T47D (cell line): ENCODE results near the gene EFCAB13.

Experiments used
- DNase-seq, 2 experiments: peaks; one replicate each; pipeline versions ENCODE4 v3.0.0 to v3.0.0-alpha.2; 2011 to 2012; ENCODE audit warnings: low read depth in 1 of 2, low spot score in 1 of 2
- JUND ChIP-seq: IDR thresholded peaks from 2 replicates; pipeline ENCODE4 v1.6.1; 2012; ENCODE audit warnings: low read depth
- in situ Hi-C: cut with HindIII; loops from 2 replicates; pipeline ENCODE4 v1.10.0; 2016; ENCODE audit warnings: low sequenced_read_pairs, low pct_unique_long_range_greater_than_20kb

EFCAB13 gene

GRCh38 chr17:47318197-47318918 is 5.4 kb upstream of the EFCAB13 start:
- peak in 1 of 2 experiments; percentile 28 for DNase-seq
- no peak for TF ChIP-seq JUND
- in situ Hi-C loops: no loop called here

DNA sequence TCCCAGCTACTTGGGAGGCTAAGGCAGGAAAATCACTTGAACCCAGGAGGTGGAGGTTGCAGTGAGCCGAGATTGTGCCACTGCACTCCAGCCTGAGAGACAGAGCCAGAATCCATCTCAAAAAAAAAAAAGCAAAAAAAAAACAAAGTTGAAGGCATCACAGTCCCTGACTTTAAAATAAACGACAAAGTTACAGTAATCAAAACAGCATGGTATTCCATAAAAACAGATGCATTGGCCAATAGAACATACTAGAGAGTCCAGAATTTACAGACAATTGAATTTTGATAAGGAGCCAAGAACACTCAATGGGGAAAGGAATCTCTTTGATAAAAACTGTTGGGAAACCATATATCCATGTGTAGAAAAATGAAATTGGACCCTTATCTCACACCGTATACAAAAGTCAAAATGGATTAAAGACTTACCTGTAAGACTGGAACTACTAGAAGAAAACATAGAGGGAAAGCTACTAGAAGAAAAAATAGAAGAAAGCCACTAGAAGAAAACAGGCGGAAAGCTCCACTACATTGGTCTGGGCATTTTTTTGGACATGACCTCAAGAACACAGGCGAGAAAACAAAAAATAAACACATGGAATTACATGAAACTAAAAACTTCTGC is 2.8 kb upstream of the EFCAB13 start:
- in situ Hi-C loops: no loop called here
- no peak for DNase-seq
- no peak for TF ChIP-seq JUND

DNA sequence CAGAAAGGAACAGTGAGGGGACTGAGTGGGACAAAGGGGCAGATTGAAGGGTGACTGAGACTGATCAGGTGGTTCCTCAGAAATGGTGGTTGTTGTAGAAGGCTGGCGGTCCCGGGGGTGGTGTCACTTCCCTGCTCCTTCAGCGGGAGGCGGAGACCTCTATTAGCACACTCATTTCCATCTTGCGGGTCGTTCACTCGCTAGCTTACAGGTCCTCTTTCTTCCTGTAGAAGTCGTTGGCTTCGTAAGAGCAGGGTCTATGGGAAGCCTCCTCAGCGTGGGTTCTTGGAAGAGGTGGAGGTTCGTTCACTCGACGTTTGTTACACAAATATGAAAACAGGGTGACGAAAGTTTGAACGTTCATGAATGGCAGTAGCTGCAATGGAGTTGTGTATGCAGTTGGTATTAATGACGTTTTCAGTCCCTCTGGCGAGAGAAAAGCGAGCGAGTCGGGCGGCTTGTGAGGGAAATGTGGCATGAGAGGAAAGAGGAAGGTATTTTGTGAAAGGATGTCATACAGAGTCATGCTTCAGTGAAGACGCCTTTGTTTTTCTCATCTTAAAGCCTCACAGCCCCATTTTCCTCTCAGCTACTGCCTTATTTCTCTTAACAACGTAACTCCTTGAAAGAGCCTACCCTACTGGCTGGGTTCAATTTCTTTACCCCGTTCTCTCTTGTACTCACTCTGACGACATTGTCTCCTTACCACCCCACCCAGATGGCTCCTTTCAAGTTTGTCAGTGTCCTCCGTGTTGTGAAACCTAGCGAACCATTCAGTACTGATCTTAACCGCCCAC is 667 bp downstream of the EFCAB13 start:
- TF ChIP-seq JUND: no peak
- in situ Hi-C loops: no loop called here
- peak; percentile 23 to 63 for DNase-seq

DNA sequence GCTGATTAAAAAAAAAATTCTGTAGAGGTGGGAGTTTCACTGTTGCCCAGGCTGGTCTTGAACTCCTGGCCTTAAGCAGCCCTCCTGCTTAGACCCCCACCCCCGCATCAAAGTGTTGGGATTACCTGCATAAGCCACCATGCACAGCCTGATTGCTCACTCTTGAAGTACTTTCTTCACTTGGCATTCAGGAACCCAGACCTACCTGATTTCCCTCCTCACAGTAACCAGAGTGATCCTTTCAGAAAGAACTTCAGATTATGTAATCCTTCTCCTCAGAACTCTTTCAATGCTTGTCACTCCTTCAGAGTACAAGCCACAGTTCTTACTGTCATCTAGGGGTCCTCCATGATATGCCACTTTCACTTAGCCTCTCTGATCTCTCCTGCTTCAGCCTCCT is 1.4 kb downstream of the EFCAB13 start:
- in situ Hi-C loops: no loop called here
- DNase-seq: no peak
- no peak for TF ChIP-seq JUND

DNA sequence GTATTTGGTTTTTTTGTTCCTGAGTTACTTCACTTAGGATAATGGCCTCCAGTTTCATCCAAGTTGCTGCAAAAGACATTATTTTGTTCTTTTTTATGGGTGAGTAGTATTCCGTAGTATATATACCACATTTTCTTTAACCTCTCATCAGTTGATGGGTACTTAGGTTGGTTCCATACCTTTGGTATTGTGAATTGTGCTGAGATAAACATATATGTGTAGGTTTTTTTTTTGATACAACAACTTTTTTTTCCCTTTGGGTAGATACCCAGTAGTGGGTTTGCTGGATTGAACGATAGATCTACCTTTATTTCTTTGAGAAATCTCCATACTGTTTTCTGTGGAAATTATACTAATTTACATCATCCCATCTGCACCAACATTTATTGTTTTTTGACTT is 6.8 kb downstream of the EFCAB13 start:
- in situ Hi-C loops: no loop called here
- no peak for DNase-seq
- TF ChIP-seq JUND: no peak

GRCh38 chr17:47332287-47332686 is 8.5 kb downstream of the EFCAB13 start:
- in situ Hi-C loops: no loop called here
- DNase-seq: no peak
- TF ChIP-seq JUND: no peak

GRCh38 chr17:47335101-47335936 is 11.6 kb downstream of the EFCAB13 start:
- in situ Hi-C loops: no loop called here

GRCh38 chr17:47338026-47338425 is 14.3 kb downstream of the EFCAB13 start:
- in situ Hi-C loops: no loop called here
- DNase-seq: no peak
- no peak for TF ChIP-seq JUND

More at GRCh38 chr17:47335101-47335936, 11.6 kb downstream of the EFCAB13 start:
- no peak for DNase-seq
- TF ChIP-seq JUND: no peak

DNA sequence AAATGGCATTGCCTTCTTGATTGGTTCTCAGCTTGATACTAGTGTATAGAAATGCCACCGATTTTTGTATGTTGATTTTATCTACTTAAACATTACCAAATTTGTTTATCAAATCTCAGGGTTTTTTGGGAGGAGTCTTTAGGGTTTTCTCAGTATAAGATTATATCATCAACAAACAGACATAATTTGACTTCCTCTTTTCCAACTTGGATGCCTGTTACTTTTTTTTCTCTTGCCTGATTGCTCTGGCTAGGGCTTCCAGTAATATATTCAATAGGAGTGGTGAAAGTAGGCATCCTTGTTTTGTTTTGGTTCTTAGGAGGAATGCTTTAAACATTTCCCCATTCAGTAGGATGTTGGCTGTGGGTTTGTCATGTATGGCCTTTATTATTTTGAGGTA is 29.1 kb downstream of the EFCAB13 start:
- TF ChIP-seq JUND: no peak
- in situ Hi-C loops: no loop called here
- no peak for DNase-seq

GRCh38 chr17:47358652-47359051 is 34.9 kb downstream of the EFCAB13 start:
- in situ Hi-C loops: no loop called here
- TF ChIP-seq JUND: no peak
- DNase-seq: no peak

DNA sequence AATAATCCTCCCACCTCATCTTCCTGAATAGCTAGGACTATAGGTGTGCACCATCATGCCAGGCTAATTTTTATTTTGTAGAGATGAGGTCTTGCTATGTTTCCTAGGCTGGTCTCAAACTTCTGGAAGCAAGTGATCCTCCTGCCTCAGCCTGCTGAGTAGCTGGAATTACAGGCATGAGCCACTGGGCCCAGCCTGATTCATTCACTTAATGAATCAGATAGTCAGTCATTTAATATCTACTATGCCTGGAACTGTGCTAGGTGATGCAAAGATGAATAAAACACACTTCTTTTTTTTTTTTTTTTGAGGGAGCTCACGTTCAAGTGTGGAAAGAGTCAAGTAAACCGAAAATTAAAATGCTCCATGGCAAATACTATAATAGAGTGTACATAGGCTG is 39.4 kb downstream of the EFCAB13 start:
- DNase-seq: no peak
- TF ChIP-seq JUND: no peak
- in situ Hi-C loops: no loop called here

DNA sequence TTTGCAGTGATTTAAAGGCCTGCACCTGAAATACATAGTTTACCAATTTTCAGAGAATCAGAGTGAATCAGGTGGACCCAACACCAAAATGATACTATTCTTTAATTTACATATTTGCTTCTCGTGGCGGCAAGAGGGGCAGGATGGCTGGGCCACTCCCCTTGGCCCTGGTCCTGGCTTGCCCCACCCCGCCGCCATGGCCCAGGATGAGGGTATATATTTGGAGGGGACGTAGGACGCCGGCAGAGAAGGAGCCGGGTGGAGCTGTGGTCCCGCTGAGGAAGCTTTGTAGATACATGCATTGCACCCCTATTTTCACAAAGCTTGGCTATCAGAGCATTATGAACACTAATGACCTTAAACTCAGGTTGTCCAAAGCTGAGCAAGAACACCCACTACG is 43.5 kb downstream of the EFCAB13 start:
- DNase-seq: no peak
- no peak for TF ChIP-seq JUND
- in situ Hi-C loops: no loop called here
